GM21717 (cell line): ENCODE measurements around the gene EYA4.

Experiments
- ATAC-seq: cut with Tn5 transposase; IDR thresholded peaks from one replicate; pipeline ENCODE4 v1.9.1; 2021; ENCODE audit warnings: mild to moderate bottlenecking, moderate library complexity; ENCODE audit not compliant: unreplicated experiment

Gene EYA4

GRCh38 chr6:133435065-133435728, 194.0 kb downstream of the EYA4 start:
- ATAC-seq: no peak

DNA sequence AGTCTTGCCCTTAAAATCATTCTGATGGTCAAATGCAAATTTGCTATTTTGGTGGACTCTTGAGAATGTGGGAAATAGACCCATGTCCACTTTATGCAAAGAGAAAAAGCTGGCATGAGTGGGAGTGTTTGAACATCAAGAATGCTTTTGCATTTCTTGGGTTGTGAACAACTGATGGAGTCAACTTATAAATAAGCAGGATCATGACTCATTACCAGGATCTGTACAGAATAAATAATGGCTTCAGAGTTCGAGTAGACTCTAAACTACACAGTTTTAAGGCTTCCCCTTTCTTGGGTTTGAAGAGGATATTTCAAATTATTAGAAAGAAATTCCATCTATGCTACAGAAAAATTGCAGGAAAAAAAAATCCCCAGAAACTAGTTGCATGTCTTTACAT, 195.5 kb downstream of the EYA4 start:
- no peak for ATAC-seq

- no peak for ATAC-seq
Measured at GRCh38 chr6:133441491-133441890, 200.3 kb downstream of the EYA4 start.

DNA sequence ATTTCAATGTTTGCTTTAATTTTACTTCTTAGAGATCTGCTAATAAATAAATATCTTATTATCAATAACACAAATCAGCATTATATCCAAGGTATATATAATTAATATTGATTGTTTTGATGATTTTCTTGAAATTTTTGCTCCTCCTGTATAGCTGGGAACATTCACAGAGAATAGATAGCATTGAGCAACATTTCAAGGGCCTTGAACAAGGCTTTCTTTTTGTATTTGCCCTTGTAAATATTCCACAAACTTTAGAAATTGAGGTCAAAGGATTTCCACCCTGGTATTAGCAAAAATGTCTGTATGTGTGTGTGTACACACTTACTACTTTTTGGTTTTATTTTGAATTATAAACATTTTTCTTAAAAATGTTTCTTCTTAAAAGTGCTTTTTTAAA, 205.6 kb downstream of the EYA4 start:
- ATAC-seq: no peak

DNA sequence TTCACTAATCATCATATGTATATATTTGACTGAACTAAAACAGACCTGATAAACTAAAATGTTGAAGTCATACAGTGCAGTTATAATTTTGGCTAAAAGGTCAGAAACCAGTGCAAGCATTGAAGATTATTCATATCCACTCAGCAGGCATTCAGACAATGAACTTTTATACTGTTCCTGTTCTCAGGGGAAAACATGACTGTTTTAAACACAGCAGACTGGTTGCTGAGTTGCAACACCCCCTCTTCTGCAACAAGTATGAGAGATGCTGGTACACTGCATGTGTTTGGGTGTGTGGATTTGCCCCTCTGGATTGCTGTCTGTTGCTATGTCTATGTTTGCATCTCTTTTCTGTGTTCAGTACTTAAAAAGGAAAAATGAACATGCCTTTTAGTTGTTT, 206.8 kb downstream of the EYA4 start:
- ATAC-seq: no peak

GRCh38 chr6:133456439-133456838, 215.3 kb downstream of the EYA4 start:
- no peak for ATAC-seq

DNA sequence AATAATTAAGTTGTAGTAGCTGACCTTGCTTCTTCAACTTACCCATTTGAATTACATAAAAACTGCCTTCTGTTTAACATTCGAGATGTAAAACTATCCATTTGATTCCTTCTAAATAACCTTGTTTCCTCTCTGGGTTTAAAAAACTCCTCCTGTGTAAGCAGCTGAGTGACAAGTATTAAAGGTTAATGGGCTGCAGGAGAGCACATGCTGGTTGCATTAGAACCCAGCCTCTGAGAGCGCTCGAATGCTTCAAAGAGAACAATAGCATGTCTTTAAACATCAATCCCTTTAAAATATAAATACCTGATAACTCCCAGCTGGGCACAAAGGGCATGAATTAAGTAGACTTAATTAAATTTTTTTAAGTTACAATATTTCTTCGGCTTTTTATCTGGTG, 215.8 kb downstream of the EYA4 start:
- ATAC-seq: no peak

- ATAC-seq: no peak
Measured at GRCh38 chr6:133460101-133460500, 218.9 kb downstream of the EYA4 start.

DNA sequence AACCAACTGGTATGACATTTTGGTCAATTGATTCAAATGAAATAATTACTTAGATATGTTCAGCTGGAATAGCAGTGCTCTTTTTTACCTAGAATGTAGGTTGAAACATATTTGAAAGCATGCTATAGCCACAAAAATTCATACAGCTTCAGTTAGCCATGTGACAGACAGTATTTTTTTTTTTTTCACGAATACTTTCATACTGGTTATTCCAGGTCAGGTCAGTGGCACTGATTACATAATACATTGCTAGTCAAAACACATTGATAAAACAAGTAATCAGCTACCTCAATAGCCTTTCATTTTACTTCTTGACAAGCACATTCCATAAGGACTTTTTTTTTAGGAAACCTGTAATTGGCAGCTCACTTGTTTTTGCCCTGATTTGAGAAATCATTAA, 222.6 kb downstream of the EYA4 start:
- no peak for ATAC-seq

- ATAC-seq: no peak
Measured at GRCh38 chr6:133466680-133467079, 225.5 kb downstream of the EYA4 start.

GRCh38 chr6:133467231-133467981, 226.2 kb downstream of the EYA4 start:
- ATAC-seq: no peak

- ATAC-seq: no peak
Measured at GRCh38 chr6:133467982-133468380, 226.8 kb downstream of the EYA4 start.

GRCh38 chr6:133468591-133468990, 227.4 kb downstream of the EYA4 start:
- ATAC-seq: no peak

- ATAC-seq: no peak
Measured at GRCh38 chr6:133474516-133474915, 233.4 kb downstream of the EYA4 start.

- no peak for ATAC-seq
Measured at GRCh38 chr6:133478673-133479072, 237.5 kb downstream of the EYA4 start.

- ATAC-seq: no peak
Measured at GRCh38 chr6:133487174-133487573, 246.0 kb downstream of the EYA4 start.

DNA sequence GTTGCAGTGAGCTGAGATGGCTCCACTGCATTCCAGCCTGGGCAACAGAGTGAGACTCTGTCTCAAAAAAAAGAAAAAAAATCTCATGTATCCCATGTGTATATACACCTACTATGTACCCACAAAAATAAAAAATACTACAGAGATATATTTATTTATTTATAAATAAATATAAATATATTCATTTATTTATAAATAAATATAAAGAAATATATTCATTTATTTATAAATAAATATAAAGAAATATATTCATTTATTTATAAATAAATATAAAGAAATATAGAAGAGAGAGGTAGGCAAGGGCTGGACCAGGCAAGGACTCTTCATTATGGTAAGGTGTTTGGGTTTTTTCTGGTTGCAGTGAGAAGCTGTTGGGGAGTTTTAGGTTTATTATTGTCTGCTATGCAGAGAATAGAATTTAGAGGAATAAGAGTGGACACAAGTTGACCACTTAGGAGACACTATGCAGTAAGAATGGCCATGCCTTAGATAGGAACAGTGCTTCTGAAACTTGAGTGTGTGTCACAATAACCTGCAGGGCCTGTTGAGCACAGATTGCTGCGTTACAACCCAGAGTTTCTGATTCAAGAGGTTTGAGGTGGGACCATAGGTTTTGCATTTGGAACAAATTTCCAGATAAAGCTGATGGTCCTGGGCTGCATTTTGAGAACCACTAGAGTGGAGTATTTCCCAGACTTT, 254.2 kb downstream of the EYA4 start:
- no peak for ATAC-seq

DNA sequence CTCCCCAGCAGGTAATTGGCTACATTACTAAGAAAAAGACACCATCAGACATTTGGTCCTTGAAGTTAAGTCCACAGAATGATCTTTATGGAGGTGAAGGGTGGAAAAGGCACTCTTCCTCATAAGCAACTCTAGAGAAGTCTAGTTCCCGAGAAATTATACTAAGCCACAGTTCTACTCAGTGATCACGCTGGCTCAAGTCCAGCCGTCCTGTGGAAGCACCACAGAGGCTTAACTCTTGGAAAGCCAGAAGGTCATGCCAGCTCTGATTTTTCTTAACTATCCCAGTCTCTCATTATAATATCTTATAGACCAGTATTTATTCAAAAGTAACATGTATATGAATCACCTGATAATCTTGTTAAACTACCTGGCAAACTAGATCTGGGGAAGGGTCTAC, 258.5 kb downstream of the EYA4 start:
- ATAC-seq: no peak

GRCh38 chr6:133501675-133502270, 260.6 kb downstream of the EYA4 start:
- no peak for ATAC-seq

DNA sequence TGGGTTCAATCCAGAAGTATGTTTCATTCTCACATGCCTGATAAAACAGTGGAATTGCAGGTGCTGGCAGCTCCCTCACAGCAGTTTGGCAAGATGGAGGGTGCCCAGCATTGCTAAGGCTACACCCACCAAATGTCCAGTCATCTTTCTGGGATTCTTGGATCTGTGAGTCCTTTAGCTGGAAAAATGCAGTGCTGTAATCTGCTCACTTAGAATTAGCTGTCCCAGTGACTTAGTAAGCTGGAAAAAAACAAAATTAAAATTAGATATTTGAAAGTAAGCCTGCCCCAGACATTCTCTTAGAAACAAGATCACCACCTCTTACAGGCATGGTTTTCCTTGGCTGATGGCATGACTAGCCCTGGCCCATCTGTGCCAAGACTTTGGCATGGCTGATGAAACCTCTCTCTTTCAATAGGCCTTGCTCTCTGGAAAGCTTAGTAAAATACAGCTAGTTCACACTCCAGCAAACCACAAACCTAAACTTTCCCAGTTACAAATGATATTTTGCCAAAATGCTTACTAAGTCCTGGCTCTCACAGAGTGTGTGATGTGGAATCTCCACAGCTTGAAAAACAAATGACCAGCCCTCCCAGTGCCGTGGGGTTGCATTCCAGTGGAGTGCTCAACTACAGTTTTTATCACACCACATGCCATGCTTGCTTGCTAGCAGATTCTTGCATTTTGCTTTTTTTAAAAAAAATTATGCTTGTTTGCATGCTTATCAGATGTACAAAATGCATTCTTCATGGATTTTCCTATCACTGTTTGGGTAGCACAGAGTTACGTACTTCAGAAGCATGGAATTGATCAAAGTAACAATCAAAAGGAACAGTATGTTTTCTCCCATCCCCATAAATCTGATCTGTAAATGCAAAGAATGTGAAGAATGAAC, 261.5 kb downstream of the EYA4 start:
- no peak for ATAC-seq

DNA sequence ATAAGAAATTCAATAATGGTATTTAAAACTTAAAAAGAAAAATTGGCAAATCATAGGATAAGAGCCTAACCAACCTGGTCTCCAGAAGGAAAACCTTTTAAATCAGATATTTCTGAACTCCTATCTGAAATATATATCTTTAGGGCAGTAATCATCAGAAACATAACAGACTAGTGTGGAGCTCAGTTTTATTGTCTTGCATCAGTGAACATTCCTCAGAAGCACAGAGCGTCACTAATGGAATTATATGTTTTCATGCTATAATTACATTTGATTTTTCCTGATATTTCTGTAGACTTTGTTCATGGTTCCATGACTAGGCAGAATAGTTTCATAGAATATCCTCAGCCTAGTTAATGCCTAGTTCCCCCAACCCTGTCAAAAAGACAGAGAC, 262.2 kb downstream of the EYA4 start:
- ATAC-seq: no peak
